Measurements from ENCODE around the gene DIP2A.

Gene DIP2A

DNA sequence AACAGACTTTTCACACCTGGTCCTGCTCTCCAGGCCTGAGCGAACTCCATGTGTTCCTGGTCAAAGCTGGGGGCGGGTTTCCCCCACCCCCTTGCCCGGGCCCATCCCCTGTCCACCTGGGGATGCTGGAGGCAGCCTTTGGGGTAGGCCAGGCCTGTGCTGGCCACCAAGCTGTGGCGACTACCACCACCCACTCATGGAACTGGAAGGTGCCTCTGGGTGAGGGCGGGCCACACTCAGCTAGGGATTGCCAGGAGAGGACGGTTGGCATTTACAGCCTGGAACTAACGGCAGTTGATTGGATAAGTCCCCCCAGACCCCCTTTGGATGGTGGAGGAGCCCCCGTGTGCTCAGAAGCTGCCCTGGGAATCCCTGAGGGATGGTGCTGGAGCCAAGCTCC is 138.3 kb downstream of the DIP2A start:
- no peaks in the 10 kb centered on the region for H3K36me3 ChIP-seq (ENCODE audit: insufficient read depth, low read length)
- no peak for TF ChIP-seq EZH2 (IDR thresholded peaks at IDR 0.05; ENCODE audit: borderline replicate concordance, low read depth, low read length, severe bottlenecking)
- TF ChIP-seq, protein P1, sequence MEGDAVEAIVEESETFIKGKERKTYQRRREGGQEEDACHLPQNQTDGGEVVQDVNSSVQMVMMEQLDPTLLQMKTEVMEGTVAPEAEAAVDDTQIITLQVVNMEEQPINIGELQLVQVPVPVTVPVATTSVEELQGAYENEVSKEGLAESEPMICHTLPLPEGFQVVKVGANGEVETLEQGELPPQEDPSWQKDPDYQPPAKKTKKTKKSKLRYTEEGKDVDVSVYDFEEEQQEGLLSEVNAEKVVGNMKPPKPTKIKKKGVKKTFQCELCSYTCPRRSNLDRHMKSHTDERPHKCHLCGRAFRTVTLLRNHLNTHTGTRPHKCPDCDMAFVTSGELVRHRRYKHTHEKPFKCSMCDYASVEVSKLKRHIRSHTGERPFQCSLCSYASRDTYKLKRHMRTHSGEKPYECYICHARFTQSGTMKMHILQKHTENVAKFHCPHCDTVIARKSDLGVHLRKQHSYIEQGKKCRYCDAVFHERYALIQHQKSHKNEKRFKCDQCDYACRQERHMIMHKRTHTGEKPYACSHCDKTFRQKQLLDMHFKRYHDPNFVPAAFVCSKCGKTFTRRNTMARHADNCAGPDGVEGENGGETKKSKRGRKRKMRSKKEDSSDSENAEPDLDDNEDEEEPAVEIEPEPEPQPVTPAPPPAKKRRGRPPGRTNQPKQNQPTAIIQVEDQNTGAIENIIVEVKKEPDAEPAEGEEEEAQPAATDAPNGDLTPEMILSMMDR (IDR thresholded peaks at IDR 0.05; ENCODE audit: borderline replicate concordance, extremely low read depth, low read length, poor library complexity, severe bottlenecking), result no peak
- H3K27ac ChIP-seq (ENCODE audit: low read length), result no peak overlapping the region
- no peak overlapping the region for H3K4me2 ChIP-seq (ENCODE audit: insufficient read depth, low read length)
- no peak for DNase-seq
- H3K4me3 ChIP-seq (ENCODE audit: low read depth in 1 of 2, low read length in 2 of 2), result no peak overlapping the region
- no peaks in the 10 kb centered on the region for H3K79me2 ChIP-seq (ENCODE audit: insufficient read depth, low read length)
- no peaks in the 10 kb centered on the region for H3K4me1 ChIP-seq (ENCODE audit: insufficient read depth, low read length)
- H4K20me1 ChIP-seq (ENCODE audit: insufficient read depth, low read length), result no peaks in the 10 kb centered on the region
- no peaks in the 10 kb centered on the region for H3K27me3 ChIP-seq (ENCODE audit: insufficient read depth, low read length, poor library complexity)
- ATAC-seq (ENCODE audit: insufficient read depth, low read depth), result no peak
- no peak overlapping the region for H3K9ac ChIP-seq (ENCODE audit: low read depth, low read length)
- H2AFZ ChIP-seq (ENCODE audit: low read depth, low read length), result no peak overlapping the region
- peaks cover 26% of the 10 kb centered on the region for H3K9me3 ChIP-seq (ENCODE audit: insufficient read depth, low read length, severe bottlenecking)

DNA sequence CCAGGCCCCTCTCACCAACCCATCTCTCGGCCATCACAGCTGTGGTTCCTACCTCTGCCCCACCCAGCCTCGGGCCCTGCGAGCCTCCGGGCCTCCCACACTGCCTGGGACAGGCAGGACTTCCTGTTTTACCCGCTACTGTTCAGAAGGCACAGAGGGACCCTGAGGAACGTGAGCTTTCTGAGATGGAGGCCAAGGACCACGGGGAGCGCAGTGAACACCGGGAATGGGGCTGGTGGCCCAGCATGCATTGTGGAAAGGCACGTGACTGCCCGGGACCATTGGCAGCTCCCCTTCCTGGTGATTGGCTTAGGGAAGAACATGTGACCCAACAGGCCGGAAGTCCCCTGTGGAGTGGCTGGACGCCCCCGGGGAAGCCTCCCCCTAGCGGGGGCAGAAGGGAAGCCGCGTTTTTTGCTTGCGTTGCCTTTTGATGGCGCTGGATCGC is 139.2 kb downstream of the DIP2A start:
- H3K27ac ChIP-seq (ENCODE audit: low read length), result no peak overlapping the region
- DNase-seq, result no peak
- peaks cover 26% of the 10 kb centered on the region for H3K9me3 ChIP-seq (ENCODE audit: insufficient read depth, low read length, severe bottlenecking)
- H2AFZ ChIP-seq (ENCODE audit: low read depth, low read length), result no peak overlapping the region
- H3K4me1 ChIP-seq (ENCODE audit: insufficient read depth, low read length), result no peaks in the 10 kb centered on the region
- H3K9ac ChIP-seq (ENCODE audit: low read depth, low read length), result no peak overlapping the region
- H3K4me2 ChIP-seq (ENCODE audit: insufficient read depth, low read length), result no peak overlapping the region
- H4K20me1 ChIP-seq (ENCODE audit: insufficient read depth, low read length), result no peaks in the 10 kb centered on the region
- no peak overlapping the region for H3K4me3 ChIP-seq (ENCODE audit: low read depth in 1 of 2, low read length in 2 of 2)
- ATAC-seq (ENCODE audit: insufficient read depth, low read depth), result no peak
- no peaks in the 10 kb centered on the region for H3K36me3 ChIP-seq (ENCODE audit: insufficient read depth, low read length)
- no peaks in the 10 kb centered on the region for H3K27me3 ChIP-seq (ENCODE audit: insufficient read depth, low read length, poor library complexity)
- no peaks in the 10 kb centered on the region for H3K79me2 ChIP-seq (ENCODE audit: insufficient read depth, low read length)
- TF ChIP-seq, protein P1 (IDR thresholded peaks at IDR 0.05; ENCODE audit: borderline replicate concordance, extremely low read depth, low read length, poor library complexity, severe bottlenecking), result no peak
- TF ChIP-seq EZH2 (IDR thresholded peaks at IDR 0.05; ENCODE audit: borderline replicate concordance, low read depth, low read length, severe bottlenecking), result no peak

DNA sequence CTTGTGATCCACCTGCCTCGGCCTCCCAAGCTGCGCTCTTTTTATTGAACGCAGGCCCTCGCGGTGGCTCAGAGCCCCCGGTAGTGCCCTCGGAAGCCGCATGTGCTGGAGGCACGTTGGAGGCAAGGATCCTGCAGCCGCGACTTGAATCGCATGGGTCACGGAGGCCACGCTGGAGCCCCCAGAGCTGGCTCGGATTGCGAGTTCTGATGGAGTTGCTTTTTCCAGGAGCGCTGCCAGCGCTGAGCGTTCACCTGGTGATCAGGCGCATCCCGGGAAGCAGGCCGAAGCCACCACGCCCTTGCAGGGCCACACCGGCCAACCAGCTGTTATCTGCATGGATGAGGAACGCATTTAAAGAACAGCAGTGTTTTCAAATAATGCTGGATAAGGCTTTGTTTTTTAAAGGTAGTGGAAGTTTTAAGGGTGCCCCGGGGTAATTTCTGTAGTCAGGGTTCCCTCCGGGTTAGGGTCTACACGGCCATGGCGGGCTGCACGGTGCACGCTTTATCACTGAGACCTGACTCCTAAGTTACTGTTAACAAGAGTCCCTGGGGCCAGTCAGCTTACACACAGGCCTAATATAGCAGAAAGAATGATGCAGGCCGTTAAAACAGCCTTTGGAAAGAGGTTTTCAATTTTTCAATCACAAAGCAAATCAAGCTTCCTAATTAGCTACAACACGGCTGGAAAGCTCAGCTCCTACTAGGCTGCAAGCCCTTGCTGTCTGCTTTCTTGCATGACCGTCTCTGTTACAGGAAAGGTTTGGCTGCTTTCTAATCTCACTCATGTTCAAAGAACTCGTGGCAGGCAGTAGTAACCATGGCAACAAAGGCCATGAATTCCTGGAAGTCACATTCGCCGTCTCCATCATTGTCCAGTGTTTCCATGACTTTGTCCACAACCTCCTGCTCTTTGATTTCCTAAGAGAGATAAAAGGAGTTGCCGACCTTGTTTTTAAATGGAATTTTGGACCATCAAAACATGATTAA is 140.2 kb downstream of the DIP2A start:
- Histone ChIP-seq H3K27ac (ENCODE audit: low read length) (no peak overlapping the region), H3K9me3 (ENCODE audit: insufficient read depth, low read length, severe bottlenecking) (peaks cover 18% of the 10 kb centered on the region), H2AFZ (ENCODE audit: low read depth, low read length) (no peak overlapping the region), H3K79me2 (ENCODE audit: insufficient read depth, low read length) (no peaks in the 10 kb centered on the region), H4K20me1 (ENCODE audit: insufficient read depth, low read length) (no peaks in the 10 kb centered on the region), H3K4me2 (ENCODE audit: insufficient read depth, low read length) (no peak overlapping the region), H3K4me1 (ENCODE audit: insufficient read depth, low read length) (no peaks in the 10 kb centered on the region), H3K27me3 (ENCODE audit: insufficient read depth, low read length, poor library complexity) (no peaks in the 10 kb centered on the region), H3K4me3 (ENCODE audit: low read depth in 1 of 2, low read length in 2 of 2) (no peak overlapping the region), H3K9ac (ENCODE audit: low read depth, low read length) (no peak overlapping the region), H3K36me3 (ENCODE audit: insufficient read depth, low read length) (no peaks in the 10 kb centered on the region)
- no peak for ATAC-seq (ENCODE audit: insufficient read depth, low read depth)
- DNase-seq, result no peak
- TF ChIP-seq EZH2 (IDR thresholded peaks at IDR 0.05; ENCODE audit: borderline replicate concordance, low read depth, low read length, severe bottlenecking), result no peak
- TF ChIP-seq, protein P1 (IDR thresholded peaks at IDR 0.05; ENCODE audit: borderline replicate concordance, extremely low read depth, low read length, poor library complexity, severe bottlenecking), result no peak

Measured in DND-41 (cell line).